Measurements from ENCODE around the gene RAB13. TPM values are rescaled to one million over a fixed set of nuclear protein-coding genes. Genes with fewer than 3 reads are reported as not detected.

Gene RAB13
- total and polyA plus RNA-seq, 2 of the 13 experiments (the other 11 are each of a cell fraction or from before 2014, with no cell fraction given): 15.9 to 24.7 TPM

GRCh38 chr1:153967107-153967999 is 18.8 kb downstream of the RAB13 start, which contains the start of gene CREB3L4 (continued):
- peak; percentile 81 for TF ChIP-seq ZNF407 (CRISPR knock-in tag; IDR thresholded peaks at IDR 0.05; ENCODE audit: not compliant biosample characterization)
- peak; percentile 95; the same call in 1 of the 2 replicates for TF ChIP-seq NAIF1 (CRISPR knock-in tag; IDR thresholded peaks at IDR 0.05; ENCODE audit: borderline replicate concordance)
- peak; percentile 71; the same call in 1 of the 2 replicates for TF ChIP-seq ZNF768 (CRISPR knock-in tag; IDR thresholded peaks at IDR 0.05)
- TF ChIP-seq ZFY (CRISPR knock-in tag; IDR thresholded peaks at IDR 0.05): peak; percentile 74
- no peak for TF ChIP-seq EZH2 (conservative IDR thresholded peaks at IDR 0.05; ENCODE audit: low read depth, low read length)
- no peak for TF ChIP-seq JUN (CRISPR knock-in tag; IDR thresholded peaks at IDR 0.05)
- no peak for TF ChIP-seq ZMAT5 (CRISPR knock-in tag; IDR thresholded peaks at IDR 0.05; ENCODE audit: borderline replicate concordance, low read depth)
- no peak; the same call in 1 of the 2 replicates for TF ChIP-seq TMF1 (CRISPR knock-in tag; IDR thresholded peaks at IDR 0.05; ENCODE audit: low read depth)
- no peak for TF ChIP-seq ZNF383 (CRISPR knock-in tag; IDR thresholded peaks at IDR 0.05; ENCODE audit: borderline replicate concordance)
- peak; percentile 41; the same call in 1 of the 2 replicates for TF ChIP-seq AHDC1 (CRISPR knock-in tag; IDR thresholded peaks at IDR 0.05; ENCODE audit: borderline replicate concordance)
- TF ChIP-seq ZNF382 (CRISPR knock-in tag; IDR thresholded peaks at IDR 0.05; ENCODE audit: borderline replicate concordance): no peak
- peak; percentile 70 for TF ChIP-seq TARDBP (CRISPR knock-in tag; IDR thresholded peaks at IDR 0.05)
- no peak for TF ChIP-seq RFX1 (IDR thresholded peaks at IDR 0.05)
- peak; percentile 51 for TF ChIP-seq MTA1 (CRISPR knock-in tag; IDR thresholded peaks at IDR 0.05; ENCODE audit: borderline replicate concordance)
